EH (cell line): ENCODE results near the gene PRKAR1B.

Experiments
- DNase-seq: peaks from one replicate; pipeline ENCODE4 v3.0.0-alpha.2; 2015; ENCODE audit warnings: low read depth

PRKAR1B gene

GRCh38 chr7:585229-585711, 141.8 kb downstream of the PRKAR1B start:
- DNase-seq: no peak

GRCh38 chr7:584820-585219, 142.3 kb downstream of the PRKAR1B start:
- no peak for DNase-seq

DNA sequence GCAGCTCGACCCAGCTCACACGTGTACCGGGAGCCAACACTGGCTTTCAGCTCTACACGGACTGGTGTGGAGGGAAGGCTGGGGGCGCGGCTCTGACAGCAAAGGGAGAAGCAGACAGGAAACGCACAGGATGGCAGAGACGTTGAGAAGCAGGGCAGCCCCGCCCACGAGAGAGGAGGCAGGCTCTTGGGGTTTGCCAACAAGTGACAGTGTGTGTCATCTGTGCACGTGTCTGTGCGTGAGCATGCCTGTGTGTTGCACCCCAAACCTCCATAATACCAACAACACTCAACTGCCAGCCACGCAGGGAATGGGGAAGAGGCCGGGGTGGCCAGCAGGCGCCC, 143.0 kb downstream of the PRKAR1B start:
- DNase-seq: peak; percentile 68

DNA sequence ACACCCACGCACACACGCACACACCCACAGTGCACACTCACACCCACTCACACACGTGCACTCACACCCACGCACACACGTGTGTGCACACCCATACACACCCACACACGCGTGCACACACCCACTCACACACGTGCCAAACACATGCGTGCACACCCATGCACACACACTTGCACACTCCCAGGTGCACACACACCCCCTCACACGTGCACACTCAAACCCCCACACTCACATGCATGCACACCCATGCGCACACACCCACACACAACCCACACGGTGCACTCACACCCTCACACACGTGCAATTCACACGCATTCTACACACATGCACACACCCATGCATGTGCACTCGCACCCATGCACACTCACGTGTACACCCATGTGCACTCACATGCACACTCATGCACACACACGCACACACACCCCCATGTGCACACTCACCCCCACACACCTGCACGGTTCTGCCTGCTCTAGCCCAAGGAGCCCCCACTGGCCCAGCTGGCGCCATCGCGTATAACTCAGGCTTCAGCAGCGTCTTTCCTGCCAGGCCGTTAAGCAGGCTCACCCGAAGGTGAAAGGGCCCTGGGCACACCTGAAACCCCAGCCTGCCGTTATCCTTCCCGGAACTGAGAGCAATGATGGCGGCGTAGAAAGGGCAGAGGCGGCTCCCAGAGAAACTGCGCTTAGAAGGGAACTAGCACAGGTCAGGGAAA, 143.5 kb downstream of the PRKAR1B start:
- no peak for DNase-seq

DNA sequence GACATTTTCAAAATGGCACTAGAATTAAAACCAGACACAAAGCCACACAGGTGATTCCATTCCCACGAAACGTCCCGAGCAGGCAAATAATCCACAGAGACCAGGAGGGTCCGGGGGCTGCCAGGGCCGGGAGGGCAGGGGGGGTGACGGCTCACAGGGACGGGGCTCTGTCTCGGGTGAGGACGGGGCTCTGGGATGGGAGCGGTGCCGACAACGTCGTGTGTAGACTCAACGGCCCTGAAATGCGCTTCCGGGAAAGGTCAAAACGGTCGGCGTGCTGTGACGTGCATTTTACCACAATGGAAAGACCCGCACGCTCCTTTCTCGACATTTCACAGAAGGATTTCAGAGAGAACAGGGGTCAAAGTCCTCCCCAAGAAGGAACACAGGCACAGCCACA, 144.2 kb downstream of the PRKAR1B start:
- no peak for DNase-seq

DNA sequence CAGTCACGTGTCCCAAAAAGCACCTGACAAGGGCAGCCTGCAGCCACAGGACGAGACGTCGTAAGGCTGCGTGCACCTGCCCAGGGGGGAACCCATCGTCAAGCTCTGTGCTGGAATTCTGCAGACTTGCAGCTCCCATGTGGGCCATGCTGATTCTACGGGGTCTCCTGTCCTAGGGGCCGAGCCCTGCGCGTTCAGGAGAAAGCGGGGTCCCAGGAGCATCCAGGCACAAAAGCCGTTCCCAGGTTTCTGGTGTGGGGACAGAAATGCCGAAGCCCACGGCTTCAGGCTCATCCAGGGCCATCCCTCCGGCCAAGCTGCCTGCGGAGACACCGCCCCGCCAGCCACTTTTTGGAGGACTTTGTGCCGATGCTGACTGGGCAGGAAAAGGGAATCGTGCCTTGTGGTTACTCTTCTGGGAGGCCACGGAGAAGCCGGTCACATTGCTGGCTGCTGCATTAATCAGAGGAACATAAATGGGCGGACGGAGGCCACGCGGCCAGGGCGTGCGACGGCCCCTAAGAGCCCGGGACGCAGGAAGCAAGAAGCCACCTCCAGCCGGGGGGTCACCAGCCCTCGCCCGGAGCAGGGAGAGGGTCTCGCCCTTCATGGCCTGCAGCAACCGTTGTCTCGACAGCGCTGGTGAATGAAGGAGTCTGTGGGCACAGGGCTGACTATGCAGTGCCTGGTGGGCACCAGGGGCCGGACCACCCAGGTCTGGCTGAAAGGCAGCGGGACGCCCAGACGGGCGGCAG, 144.8 kb downstream of the PRKAR1B start:
- DNase-seq: no peak

- no peak for DNase-seq
Measured at GRCh38 chr7:578386-578785, 148.7 kb downstream of the PRKAR1B start.

GRCh38 chr7:577741-578370, 149.2 kb downstream of the PRKAR1B start:
- no peak for DNase-seq

DNA sequence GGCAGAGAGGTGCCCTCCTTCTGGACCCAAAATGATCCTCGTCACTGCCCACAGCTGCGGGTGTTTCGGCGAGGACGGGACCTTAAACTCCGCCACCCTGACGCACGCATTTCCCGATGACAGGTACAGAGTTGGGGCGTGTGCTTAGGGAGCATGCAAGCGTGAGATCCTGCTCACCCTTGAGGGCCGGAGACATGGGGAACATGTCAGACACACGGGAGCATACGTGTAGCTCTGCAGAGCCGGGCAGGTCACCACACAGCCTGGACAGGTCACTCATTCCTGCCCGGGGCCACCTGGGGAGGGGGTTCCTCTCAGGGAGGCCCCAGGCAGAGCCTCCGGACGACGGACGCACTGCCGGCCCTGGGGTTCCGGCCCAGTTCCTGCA, 149.8 kb downstream of the PRKAR1B start:
- no peak for DNase-seq

DNA sequence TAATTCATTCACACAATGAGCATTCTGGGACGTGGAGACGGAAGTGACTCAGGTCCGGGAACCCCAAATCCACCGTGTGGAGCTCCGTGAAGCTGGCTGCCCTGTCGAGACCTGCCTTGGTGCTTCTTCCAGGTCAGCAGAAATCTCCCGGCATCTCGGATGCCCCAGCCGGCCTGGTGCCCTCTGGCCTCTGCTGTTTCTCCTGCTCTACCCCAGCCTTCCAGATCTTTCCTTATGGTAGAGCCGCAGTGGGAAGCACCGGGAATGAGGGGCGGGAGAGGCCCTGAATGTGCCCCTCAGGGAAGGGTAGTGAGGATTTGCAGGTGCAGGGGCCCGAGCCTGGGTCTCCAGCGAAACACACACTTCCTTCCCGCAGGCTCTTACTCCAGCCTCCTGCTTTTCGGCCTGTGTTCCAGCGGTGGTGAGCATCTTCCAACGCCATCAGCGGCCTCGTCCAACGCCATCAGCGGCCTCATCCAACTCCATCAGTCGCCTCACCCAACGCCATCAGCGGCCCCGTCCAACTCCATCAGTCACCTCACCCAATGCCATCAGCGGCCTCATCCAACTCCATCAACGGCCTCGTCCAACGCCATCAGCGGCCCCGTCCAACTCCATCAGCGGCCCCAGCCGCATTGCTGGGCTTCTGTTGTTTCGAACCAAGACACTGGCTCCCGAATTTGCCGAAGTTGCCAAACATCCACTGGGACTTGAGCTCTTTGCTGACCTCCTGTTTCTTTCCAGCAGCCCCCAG, 150.4 kb downstream of the PRKAR1B start:
- no peak for DNase-seq

- DNase-seq: no peak
Measured at GRCh38 chr7:575425-576366, 151.4 kb downstream of the PRKAR1B start.

GRCh38 chr7:574661-575395, 152.3 kb downstream of the PRKAR1B start:
- no peak for DNase-seq

DNA sequence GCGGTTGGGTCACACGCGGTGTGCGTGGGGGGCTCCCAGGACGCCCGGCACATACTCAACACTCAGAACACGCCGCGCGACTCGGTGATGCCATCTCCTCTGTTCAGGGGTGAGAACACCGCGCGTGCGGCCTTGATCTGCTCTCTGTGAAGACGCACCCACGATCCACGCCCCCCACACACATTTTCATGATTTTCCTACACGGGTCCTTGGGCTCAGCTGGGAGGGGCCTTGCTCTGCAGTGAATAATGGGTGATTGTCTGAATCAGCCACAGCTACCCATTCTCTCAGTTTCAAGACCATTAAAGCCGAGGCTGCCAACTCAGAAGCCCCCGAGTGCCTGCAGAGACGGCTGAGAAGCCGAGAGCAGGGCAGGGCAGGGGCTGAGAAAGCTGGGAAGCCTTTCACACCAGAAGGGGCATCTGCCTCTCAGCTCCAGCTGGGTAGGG, 153.1 kb downstream of the PRKAR1B start:
- DNase-seq: no peak

DNA sequence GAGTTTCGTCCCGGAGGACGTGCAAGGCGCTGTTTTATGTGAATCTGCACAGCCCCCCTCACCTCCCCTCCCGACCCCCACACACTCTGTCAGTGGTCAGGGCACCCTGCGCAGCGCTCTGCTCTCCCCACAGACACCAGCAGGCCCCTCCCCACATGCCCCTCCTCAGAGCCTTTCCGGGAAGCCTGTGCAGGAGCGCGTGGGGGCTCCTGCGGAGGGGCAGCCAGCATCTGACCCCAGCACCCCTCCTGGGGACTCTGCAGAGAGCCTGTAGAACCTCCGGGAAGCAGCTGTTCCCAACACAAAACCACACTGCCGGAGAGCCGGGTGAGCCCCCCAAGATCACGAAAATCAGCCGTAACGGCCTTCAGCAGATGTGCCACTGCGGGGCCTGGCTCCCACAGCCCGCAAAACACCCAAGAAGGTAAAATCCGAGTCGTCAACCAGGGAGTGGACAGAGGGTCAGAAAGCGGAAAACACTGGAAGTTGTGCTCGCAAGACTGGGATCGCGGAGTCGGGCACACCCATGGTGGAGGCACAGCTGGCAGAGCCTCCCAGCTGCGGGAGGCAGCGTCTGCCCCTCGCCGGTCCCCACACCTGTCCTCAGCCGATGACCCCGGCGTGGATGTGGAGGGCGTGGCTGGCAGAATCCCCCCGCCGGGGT, 153.7 kb downstream of the PRKAR1B start:
- DNase-seq: no peak

GRCh38 chr7:572416-573268, 154.4 kb downstream of the PRKAR1B start:
- DNase-seq: no peak

GRCh38 chr7:571718-572415, 155.2 kb downstream of the PRKAR1B start:
- DNase-seq: no peak

DNA sequence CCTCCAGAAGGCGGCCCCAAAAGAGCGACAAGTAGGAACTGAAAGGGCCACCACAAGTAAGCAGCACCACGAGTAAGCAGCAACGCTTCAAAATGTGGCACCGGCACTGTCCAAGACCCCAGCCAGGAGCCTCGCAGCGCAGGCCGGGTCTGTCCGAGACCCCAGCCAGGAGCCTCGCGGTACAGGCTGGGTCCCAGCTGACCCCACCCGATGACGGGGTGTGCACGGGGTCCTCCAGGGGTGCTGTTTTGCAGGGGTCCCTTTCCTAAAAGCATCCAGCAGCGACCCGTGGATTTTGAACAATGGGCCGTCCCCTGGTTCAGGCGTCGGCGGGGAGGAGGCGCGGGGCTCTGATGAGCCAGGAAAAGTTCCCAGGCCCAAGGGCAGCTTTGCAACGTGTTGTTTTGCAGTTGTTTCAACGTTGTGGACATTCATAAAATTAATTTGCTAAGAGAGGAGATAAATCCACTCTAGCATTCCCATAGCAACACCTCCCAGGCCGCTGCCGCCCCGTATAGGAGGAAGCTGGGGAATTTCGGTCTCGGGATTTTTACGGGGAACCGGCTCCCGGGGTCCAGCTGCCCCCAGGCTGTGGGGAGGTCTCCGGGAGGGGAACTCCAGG, 155.9 kb downstream of the PRKAR1B start:
- DNase-seq: no peak

- no peak for DNase-seq
Measured at GRCh38 chr7:570801-571070, 156.3 kb downstream of the PRKAR1B start.
